Cardiac fibroblast (primary cell): Measurements from ENCODE around the gene MRPL38.

Experiments used
- DNase-seq, 2 donors: peaks; one replicate each; pipeline versions ENCODE4 v3.0.0 to v3.0.0-alpha.2; 2010; ENCODE audit warnings: low read depth in 2 of 2
- H3K4me3 ChIP-seq, 2 donors: replicated peaks in 1 of 2; 1 replicate in 1 of 2; 2 replicates in 1 of 2; pipeline ENCODE4 v1.5.1; 2011; ENCODE audit warnings: low read depth in 2 of 2, low read length in 2 of 2, mild to moderate bottlenecking in 2 of 2, moderate library complexity in 1 of 2
- TF ChIP-seq, protein P1 (sequence below): IDR thresholded peaks from one replicate; pipeline ENCODE4 v1.5.1; 2011; ENCODE audit warnings: low read depth, mild to moderate bottlenecking, low read length, inconsistent platforms

MRPL38 gene

DNA sequence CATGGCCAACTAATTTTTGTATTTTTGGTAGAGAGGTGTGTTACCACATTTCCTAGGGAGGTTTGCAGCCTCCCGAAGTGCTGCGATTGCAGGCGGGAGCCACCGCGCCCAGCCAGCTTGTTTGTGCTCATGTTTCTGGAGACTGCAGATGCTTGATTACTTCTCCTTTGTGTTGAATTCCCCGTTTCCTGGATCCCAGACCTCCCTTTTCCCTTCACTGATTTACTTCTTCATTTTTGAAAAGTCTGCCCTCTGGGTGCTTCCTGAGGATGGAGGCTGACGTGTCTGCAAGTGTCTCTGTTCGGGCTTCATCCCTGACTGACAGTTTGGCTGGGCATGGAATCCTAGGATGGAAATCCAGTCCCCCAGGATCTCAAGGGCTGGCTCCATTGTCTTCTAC lies 19.3 kb downstream of the MRPL38 start:
- DNase-seq = no peak
- TF ChIP-seq, protein P1, sequence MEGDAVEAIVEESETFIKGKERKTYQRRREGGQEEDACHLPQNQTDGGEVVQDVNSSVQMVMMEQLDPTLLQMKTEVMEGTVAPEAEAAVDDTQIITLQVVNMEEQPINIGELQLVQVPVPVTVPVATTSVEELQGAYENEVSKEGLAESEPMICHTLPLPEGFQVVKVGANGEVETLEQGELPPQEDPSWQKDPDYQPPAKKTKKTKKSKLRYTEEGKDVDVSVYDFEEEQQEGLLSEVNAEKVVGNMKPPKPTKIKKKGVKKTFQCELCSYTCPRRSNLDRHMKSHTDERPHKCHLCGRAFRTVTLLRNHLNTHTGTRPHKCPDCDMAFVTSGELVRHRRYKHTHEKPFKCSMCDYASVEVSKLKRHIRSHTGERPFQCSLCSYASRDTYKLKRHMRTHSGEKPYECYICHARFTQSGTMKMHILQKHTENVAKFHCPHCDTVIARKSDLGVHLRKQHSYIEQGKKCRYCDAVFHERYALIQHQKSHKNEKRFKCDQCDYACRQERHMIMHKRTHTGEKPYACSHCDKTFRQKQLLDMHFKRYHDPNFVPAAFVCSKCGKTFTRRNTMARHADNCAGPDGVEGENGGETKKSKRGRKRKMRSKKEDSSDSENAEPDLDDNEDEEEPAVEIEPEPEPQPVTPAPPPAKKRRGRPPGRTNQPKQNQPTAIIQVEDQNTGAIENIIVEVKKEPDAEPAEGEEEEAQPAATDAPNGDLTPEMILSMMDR = no peak
- H3K4me3 ChIP-seq = no peak overlapping the region

DNA sequence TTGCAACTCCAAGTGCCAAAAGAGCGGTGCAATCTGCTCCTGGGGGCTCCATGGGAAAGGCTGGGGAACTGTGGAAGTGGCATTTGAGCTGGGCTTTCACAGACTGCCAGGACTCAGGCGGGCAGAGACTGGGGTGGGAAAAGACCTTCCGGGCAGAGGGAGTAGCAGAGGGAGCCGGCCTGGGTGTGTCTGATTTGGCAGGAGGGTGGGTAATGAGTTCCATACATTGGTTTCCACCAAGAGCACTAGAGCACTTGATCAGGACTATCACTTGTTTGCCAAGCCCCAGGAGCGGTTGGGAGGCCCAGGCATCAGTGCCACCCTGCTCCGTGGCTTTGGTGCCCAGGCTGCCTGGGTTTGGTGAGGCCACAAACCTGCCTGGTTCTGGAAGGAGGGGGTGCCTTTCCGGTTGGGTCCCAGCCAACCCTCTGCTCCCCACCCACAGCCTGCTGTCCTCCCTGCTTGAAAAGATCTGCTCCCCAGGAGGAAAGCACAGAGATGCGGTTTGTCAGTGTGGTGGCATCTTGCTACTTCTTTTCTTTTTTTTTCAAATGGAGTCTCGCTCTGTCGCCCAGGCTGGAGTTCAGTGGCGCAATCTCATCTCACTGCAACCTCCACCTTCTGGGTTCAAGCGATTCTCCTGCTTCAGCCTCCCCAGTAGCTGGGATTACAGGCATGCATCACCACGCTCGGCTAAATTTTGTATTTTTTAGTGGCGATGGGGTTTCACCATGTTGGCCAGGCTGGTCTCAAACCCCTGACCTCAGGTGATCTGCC lies 22.8 kb downstream of the MRPL38 start:
- no peak overlapping the region for H3K4me3 ChIP-seq
- no peak for DNase-seq
- TF ChIP-seq, protein P1 = no peak

DNA sequence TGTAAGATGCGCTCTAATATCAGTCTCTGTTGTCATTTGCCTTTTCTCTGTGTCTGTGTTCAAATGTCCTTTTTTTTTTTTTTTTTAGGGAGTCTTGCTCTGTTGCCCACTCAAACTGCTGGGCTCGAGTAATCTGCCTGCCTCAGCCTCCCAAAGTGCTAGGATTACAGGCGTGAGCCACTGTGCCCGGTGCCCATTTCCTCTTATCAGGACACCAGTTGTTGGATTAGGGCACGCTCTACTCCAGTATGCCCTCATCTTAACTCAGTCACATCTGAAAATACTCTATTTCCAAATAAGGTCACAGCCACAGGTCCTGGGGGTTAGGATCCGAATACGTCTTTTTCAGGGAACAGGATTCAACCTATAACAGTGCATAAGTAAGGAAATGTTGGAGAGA lies 24.4 kb downstream of the MRPL38 start:
- TF ChIP-seq, protein P1 = no peak
- DNase-seq = no peak
- no peak overlapping the region for H3K4me3 ChIP-seq

DNA sequence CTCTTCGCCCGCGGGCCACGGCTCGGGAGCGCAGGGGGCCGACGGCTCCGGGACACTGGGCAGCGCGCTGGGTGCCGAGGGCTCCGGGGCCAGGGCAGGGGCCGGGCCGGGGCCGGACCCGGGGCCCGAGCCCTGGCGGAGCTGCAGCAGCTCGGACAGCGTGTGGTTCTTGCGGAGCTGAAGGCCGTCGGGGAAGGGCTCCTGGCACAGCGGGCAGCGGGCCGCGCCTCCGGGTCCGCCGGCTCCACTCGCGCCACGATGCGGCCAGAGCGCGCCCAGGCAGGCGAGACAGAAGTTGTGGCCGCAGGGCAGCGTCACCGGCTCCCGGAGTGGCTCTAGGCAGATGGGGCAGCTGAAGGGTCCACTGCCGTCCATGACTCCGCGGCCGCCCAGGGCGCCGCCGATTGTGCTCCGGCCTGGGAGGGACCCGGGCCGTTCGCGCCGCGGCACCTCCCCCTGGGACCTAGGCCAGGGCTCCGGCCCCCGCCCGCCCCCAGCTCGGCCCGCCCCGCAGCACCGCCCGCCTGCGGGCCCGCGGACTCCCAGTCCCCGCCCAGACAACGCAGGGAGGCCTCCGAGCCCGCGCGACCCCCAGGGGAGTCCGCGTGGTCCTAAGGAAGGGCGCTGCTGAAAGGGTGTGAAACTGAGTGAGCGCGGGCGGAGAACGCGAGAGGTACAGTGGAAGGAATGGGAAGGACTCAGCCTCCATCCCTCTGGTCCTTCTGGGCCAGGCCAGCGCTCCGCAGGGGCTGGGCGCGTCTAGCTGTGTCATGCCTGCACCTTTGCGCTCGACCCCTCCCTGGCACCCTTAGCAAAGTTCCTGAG lies 26.3 kb downstream of the MRPL38 start, which contains the start of gene TRIM47:
TSS of gene TRIM47 (minus strand) at position 408 of the 825 bp plus-strand sequence. CDS start at position 375, 33 bp downstream.
- peak within 1 kb of the TSS; percentile 73 to 81 for H3K4me3 ChIP-seq
- DNase-seq = peak; percentile 66 to 88
- TF ChIP-seq, protein P1 = peak; percentile 23

DNA sequence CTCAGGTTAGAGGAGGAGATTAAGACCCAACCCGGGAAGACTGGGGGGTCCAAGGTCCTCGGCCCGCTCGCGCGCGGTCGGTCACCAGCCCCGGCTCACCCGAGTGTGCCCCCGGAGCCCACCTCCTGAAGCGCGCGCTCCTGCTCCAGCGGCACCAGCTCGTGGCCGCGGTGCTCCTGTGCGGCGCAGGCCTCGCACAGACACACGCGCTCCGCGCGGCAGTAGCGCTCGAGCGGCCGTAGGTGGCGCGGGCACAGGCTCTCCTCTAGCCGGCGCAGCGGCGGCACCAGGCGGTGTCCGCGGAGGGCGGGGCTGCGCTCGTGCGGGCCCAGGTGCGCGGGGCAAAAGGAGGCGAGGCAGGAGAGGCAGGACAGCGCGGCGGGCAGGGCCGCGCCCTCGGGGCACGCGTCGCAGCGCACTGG lies 26.9 kb downstream of the MRPL38 start:
- TF ChIP-seq, protein P1 = peak; percentile 29
- H3K4me3 ChIP-seq = peak overlapping the region; percentile 73 to 81
- peak; percentile 74 to 75 for DNase-seq

DNA sequence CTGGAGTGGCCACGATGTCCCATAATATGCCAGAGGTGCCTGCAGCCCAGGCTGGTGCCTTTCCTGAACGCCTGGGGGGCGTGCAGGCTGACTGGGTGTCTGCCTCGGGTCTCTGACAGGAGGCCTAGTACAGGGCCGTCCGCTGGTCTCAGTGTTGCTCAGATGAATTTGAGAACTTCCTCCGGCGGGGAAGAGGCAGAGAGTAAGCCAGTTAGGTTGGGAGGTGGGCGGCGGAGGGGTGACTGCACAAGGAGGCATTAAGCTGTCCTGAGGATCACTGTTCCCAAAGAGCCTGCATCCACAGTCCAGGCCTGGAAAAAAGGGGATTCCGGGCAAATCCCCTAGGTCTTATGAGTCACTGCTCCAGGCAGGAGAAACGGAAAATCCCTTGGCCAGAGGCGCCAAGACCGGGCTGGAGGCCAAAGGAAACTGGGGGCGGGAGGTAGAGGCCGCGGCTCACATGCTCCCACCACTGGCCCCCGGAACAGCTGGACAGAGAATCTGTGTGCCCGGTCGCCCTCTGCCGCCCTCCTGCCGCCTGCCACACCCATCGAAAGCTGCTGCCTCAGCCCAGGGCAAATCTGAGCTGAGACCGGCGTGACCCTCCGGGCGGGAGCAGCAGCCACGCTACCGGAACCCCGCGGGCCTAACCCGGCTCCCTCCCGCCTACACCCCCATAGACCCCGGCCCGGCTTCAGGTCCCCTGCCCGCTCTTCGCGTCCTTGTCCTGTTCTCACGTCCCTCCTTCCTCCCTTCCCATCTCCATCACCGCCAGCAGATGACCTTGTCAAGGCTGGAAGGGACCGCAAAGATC lies 27.5 kb downstream of the MRPL38 start:
- peak; percentile 97 to 98 for DNase-seq
- peak overlapping the region; percentile 73 to 81 for H3K4me3 ChIP-seq
- TF ChIP-seq, protein P1 = no peak
